Measurements from ENCODE around the gene EIF3CL.
"Not testable (repeated sequence)": the region's sequence is repeated elsewhere in the genome, so short reads cannot be mapped to it uniquely, and the experiment has no call there.

Gene EIF3CL

GRCh38 chr16:28338230-28338629, 65.4 kb downstream of the EIF3CL start:
- not testable (repeated sequence) for DNase-seq

GRCh38 chr16:28336940-28337710, 66.5 kb downstream of the EIF3CL start:
- DNase-seq, result not testable (repeated sequence)

- not testable (repeated sequence) for DNase-seq
Observed at GRCh38 chr16:28335678-28336077, 68.0 kb downstream of the EIF3CL start.

- not testable (repeated sequence) for DNase-seq
Observed at GRCh38 chr16:28332632-28333031, 71.0 kb downstream of the EIF3CL start.

DNA sequence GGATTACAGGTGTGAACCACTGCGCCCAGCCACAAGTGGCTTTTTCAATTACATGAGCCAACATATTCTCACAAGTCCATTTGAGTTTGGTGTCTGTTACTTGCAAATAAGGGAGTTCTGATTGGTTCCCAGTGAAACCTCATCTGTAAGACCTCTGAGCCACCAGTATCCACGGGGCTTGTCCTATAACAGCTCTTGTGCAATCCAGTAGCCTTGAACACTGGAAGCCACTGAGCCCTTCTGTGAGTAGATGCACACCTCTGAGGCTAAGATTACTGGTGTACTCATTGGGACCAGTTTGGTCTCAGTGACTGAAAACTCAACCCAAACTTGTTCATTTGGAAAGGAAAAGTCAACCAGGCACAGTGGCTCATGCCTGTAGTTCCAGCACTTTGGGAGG, 72.7 kb downstream of the EIF3CL start:
- not testable (repeated sequence) for DNase-seq

GRCh38 chr16:28330232-28330631, 73.4 kb downstream of the EIF3CL start:
- DNase-seq, result not testable (repeated sequence)

Data from NCI-H1694 (cell line).